PC-3 (cell line): ENCODE measurements around the gene RASAL2. TPM values are rescaled to one million over a fixed set of nuclear protein-coding genes. Genes with fewer than 3 reads are reported as not detected.

Experiments used
- ATAC-seq: fragments of 200-7000 bp; cut with Tn5 transposase; 2 replicates; pipeline ENCODE4 v1.9.1; 2020; ENCODE audit warnings: mild to moderate bottlenecking, moderate library complexity
- BruUV-seq: library from RNA; stranded (reverse); fragments of 400-500 nt; replicated peaks from 2 replicates; lab custom pipeline; 2021; lab: Mats Ljungman, UMichigan
- CTCF ChIA-PET: fragments of 300-600 bp; sonication (Branson Sonifier 250); formaldehyde crosslinking; loops from one replicate; lab custom pipeline; 2022; ENCODE audit warnings: antibody characterized with exemption; lab: Charles Lee
- POLR2A ChIA-PET: fragments of 300-600 bp; sonication (Branson Sonifier 250); formaldehyde crosslinking; loops from one replicate; lab custom pipeline; 2022; ENCODE audit warnings: antibody characterized with exemption; ENCODE audit not compliant: unreplicated experiment; lab: Charles Lee
- DNase-seq: peaks from one replicate; pipeline ENCODE4 v3.0.0-alpha.2; 2015
- H2AFZ ChIP-seq: fragments of 300-600 bp; sonication (generic); 2 replicates; pipeline ENCODE4 v1.6.0; 2016; ENCODE audit warnings: antibody characterized with exemption, low read length
- H3F3A ChIP-seq: fragments of 300-600 bp; sonication (generic); one replicate; pipeline ENCODE4 v1.6.0; 2017; ENCODE audit warnings: antibody characterized with exemption, low read length, control low read depth, mild to moderate bottlenecking; ENCODE audit not compliant: unreplicated experiment
- H3K27ac ChIP-seq: fragments of 300-600 bp; sonication (generic); 2 replicates; pipeline ENCODE4 v1.5.1; 2016; ENCODE audit warnings: mild to moderate bottlenecking, low read length
- H3K27me3 ChIP-seq: fragments of 300-600 bp; sonication (generic); 2 replicates; pipeline ENCODE4 v1.6.1; 2016; ENCODE audit warnings: low read length, mixed read lengths
- H3K36me3 ChIP-seq: fragments of 300-600 bp; sonication (generic); 2 replicates; pipeline ENCODE4 v1.6.1; 2016; ENCODE audit warnings: low read depth, mixed run types, low read length, mixed read lengths
- H3K4me1 ChIP-seq: fragments of 300-600 bp; sonication (generic); 2 replicates; pipeline ENCODE4 v1.5.1; 2016; ENCODE audit warnings: low read length; ENCODE audit not compliant: insufficient read depth
- H3K4me2 ChIP-seq: fragments of 300-600 bp; sonication (generic); 2 replicates; pipeline ENCODE4 v1.6.0; 2016; ENCODE audit warnings: low read length
- H3K4me3 ChIP-seq: fragments of 300-600 bp; sonication (generic); 2 replicates; pipeline ENCODE4 v1.5.1; 2016; ENCODE audit warnings: mild to moderate bottlenecking, low read length, mixed read lengths
- H3K79me2 ChIP-seq: fragments of 300-600 bp; sonication (generic); 2 replicates; pipeline ENCODE4 v1.6.1; 2017; ENCODE audit warnings: low read length, mixed read lengths
- H3K9ac ChIP-seq: fragments of 300-600 bp; sonication (generic); 2 replicates; pipeline ENCODE4 v1.6.0; 2016; ENCODE audit warnings: mild to moderate bottlenecking, low read length
- H3K9me2 ChIP-seq: fragments of 300-600 bp; sonication (generic); replicated peaks from 2 replicates; pipeline ENCODE4 v1.6.1; 2016; ENCODE audit warnings: mixed run types, low read length, mixed read lengths
- H3K9me3 ChIP-seq: fragments of 300-600 bp; sonication (generic); 2 replicates; pipeline ENCODE4 v1.6.1; 2016; ENCODE audit warnings: low read length, mixed read lengths
- H4K20me1 ChIP-seq: fragments of 300-600 bp; sonication (generic); 2 replicates; pipeline ENCODE4 v1.6.1; 2016; ENCODE audit warnings: low read length, mixed read lengths
- EZH2 ChIP-seq: fragments of 300-600 bp; sonication (generic); IDR thresholded peaks from one replicate; pipeline ENCODE4 v1.6.1; 2017; ENCODE audit warnings: antibody characterized with exemption, mild to moderate bottlenecking, low read length; ENCODE audit not compliant: unreplicated experiment
- EZH2phosphoT487 ChIP-seq: fragments of 300-600 bp; sonication (generic); IDR thresholded peaks from 2 replicates; pipeline ENCODE4 v1.6.1; 2018; ENCODE audit warnings: mild to moderate bottlenecking, antibody characterized with exemption, low read length, borderline replicate concordance
- intact Hi-C: fragments of 100-400 bp; cut with micrococcal nuclease; formaldehyde crosslinking; loops from 2 replicates; pipeline ENCODE4 v1.9.0; 2023
- total RNA-seq: library from RNA; depleted of rRNA; stranded (reverse); fragments of >200 nt; gene quantifications from 2 replicates; pipeline ENCODE4 v1.2.3, GENCODE V29; 2014
- TF ChIP-seq, protein P1 (sequence below): fragments of 300-600 bp; sonication (generic); conservative IDR thresholded peaks from 2 replicates; pipeline ENCODE4 v1.5.1; 2017; ENCODE audit warnings: antibody characterized with exemption, low read depth, mild to moderate bottlenecking, low read length

Gene RASAL2
- total RNA-seq, 1 experiment from 2014 or later: 7.9 TPM

DNA sequence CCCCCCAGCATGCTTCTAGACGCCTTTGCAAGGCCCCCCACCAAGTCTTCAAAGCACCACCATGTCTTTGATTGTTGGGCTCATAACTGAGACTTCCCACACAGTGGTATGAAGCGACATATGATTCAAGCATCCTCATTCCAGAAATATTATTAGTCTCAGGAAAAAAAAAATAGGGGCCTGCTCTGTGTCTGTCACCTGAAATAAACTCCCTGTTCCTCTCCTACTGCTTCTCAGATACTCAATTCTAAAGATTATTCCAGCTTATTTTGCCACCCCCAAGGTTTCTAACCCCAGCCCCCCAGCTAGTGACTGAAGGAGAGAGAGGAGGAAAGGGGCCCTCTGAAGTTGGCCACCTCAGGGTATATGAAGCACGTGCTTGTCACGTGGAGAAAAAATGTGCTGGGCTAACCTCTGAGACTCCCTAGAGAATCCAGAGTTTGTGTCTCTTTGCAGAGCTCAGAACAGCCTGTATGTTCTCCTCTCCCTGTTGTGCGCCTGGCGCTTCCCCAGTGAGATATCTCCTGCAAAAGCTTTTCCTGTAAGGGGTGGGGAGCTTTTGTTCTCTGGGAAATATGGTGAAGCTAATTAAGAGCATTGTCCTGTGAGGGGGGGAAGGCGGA is 35.9 kb upstream of the RASAL2 start:
- no TSS peak for BruUV-seq
- Histone ChIP-seq H3K4me3 (no peak overlapping the region), H3K27ac (no peak overlapping the region), H3K79me2 (no peaks in the 10 kb centered on the region), H3K36me3 (no peaks in the 10 kb centered on the region), H3K4me2 (no peak overlapping the region), H2AFZ (0 out of 2 replicates have a peak overlapping the region, but pooled peaks have one; percentile 18), H4K20me1 (no peaks in the 10 kb centered on the region), H3K9ac (no peak overlapping the region), H3K27me3 (no peaks in the 10 kb centered on the region), H3K4me1 (peaks cover 17% of the 10 kb centered on the region), H3K9me2 (no peaks in the 10 kb centered on the region), H3F3A (no peaks in the 10 kb centered on the region), H3K9me3 (no peaks in the 10 kb centered on the region)
- POLR2A ChIA-PET: no interaction called here
- ATAC-seq (no peak), DNase-seq (no peak)
- intact Hi-C loops: loop anchor here (5.0 kb wide), 1 partner anchor 34 kb away; the partner anchor contains the start of gene RASAL2
- TF ChIP-seq EZH2phosphoT487: no peak
- TF ChIP-seq EZH2: no peak
- TF ChIP-seq, protein P1, sequence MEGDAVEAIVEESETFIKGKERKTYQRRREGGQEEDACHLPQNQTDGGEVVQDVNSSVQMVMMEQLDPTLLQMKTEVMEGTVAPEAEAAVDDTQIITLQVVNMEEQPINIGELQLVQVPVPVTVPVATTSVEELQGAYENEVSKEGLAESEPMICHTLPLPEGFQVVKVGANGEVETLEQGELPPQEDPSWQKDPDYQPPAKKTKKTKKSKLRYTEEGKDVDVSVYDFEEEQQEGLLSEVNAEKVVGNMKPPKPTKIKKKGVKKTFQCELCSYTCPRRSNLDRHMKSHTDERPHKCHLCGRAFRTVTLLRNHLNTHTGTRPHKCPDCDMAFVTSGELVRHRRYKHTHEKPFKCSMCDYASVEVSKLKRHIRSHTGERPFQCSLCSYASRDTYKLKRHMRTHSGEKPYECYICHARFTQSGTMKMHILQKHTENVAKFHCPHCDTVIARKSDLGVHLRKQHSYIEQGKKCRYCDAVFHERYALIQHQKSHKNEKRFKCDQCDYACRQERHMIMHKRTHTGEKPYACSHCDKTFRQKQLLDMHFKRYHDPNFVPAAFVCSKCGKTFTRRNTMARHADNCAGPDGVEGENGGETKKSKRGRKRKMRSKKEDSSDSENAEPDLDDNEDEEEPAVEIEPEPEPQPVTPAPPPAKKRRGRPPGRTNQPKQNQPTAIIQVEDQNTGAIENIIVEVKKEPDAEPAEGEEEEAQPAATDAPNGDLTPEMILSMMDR: no peak
- CTCF ChIA-PET: no interaction called here

GRCh38 chr1:178060789-178061556 is 32.9 kb upstream of the RASAL2 start:
- ChIA-PET CTCF (interaction anchor here (0.6 kb wide), 1 partner anchor 102 kb away, joined by 3 read pairs; no protein-coding TSS in a partner anchor), POLR2A (no interaction called here)
- no peak for TF ChIP-seq EZH2
- TF ChIP-seq EZH2phosphoT487: no peak
- TF ChIP-seq, protein P1: no peak
- no peak overlapping the region for H3K4me3 ChIP-seq
- no peaks in the 10 kb centered on the region for H3K36me3 ChIP-seq
- no peaks in the 10 kb centered on the region for H3K79me2 ChIP-seq
- H3K9me2 ChIP-seq: no peaks in the 10 kb centered on the region
- H3K9ac ChIP-seq: no peak overlapping the region
- H2AFZ ChIP-seq: no peak overlapping the region
- no peak for DNase-seq
- intact Hi-C loops: no loop called here
- H3K27me3 ChIP-seq: no peaks in the 10 kb centered on the region
- ATAC-seq: no peak
- H3K9me3 ChIP-seq: no peaks in the 10 kb centered on the region
- no peaks in the 10 kb centered on the region for H3F3A ChIP-seq
- H3K4me1 ChIP-seq: peaks cover 3% of the 10 kb centered on the region
- BruUV-seq: no TSS peak
- H3K27ac ChIP-seq: no peak overlapping the region
- H4K20me1 ChIP-seq: no peaks in the 10 kb centered on the region
- H3K4me2 ChIP-seq: no peak overlapping the region

- no peaks in the 10 kb centered on the region for H3K79me2 ChIP-seq
- H3K9me3 ChIP-seq: no peaks in the 10 kb centered on the region
- H3K4me3 ChIP-seq: no peak overlapping the region
- no peak overlapping the region for H3K9ac ChIP-seq
- no peak overlapping the region for H3K4me2 ChIP-seq
- DNase-seq: no peak
- H3K9me2 ChIP-seq: no peaks in the 10 kb centered on the region
- intact Hi-C loops: no loop called here
- TF ChIP-seq EZH2 (no peak), EZH2phosphoT487 (no peak)
- TF ChIP-seq, protein P1: no peak
- no TSS peak for BruUV-seq
- ATAC-seq: no peak
- H3K27me3 ChIP-seq: no peaks in the 10 kb centered on the region
- CTCF ChIA-PET: no interaction called here
- no peaks in the 10 kb centered on the region for H3F3A ChIP-seq
- H2AFZ ChIP-seq: no peak overlapping the region
- no peaks in the 10 kb centered on the region; the same call in 1 of the 2 replicates for H3K4me1 ChIP-seq
- H4K20me1 ChIP-seq: no peaks in the 10 kb centered on the region
- H3K36me3 ChIP-seq: no peaks in the 10 kb centered on the region
- H3K27ac ChIP-seq: no peak overlapping the region
- POLR2A ChIA-PET: no interaction called here
Observed at GRCh38 chr1:178061620-178062019, 32.3 kb upstream of the RASAL2 start.
